DND-41 (cell line): ENCODE measurements around the gene MAML3.

ENCODE experiments used
- EZH2 ChIP-seq: IDR thresholded peaks from 3 replicates; pipeline ENCODE4 v1.6.1; 2012; ENCODE audit warnings: borderline replicate concordance, low read depth, mild to moderate bottlenecking, moderate library complexity, low read length, inconsistent platforms; ENCODE audit not compliant: severe bottlenecking
- TF ChIP-seq, protein P1 (sequence below): IDR thresholded peaks from 2 replicates; pipeline ENCODE4 v1.5.1; 2012; ENCODE audit warnings: borderline replicate concordance, low read length, moderate library complexity, mild to moderate bottlenecking; ENCODE audit not compliant: poor library complexity, severe bottlenecking; ENCODE audit errors: extremely low read depth

DNA sequence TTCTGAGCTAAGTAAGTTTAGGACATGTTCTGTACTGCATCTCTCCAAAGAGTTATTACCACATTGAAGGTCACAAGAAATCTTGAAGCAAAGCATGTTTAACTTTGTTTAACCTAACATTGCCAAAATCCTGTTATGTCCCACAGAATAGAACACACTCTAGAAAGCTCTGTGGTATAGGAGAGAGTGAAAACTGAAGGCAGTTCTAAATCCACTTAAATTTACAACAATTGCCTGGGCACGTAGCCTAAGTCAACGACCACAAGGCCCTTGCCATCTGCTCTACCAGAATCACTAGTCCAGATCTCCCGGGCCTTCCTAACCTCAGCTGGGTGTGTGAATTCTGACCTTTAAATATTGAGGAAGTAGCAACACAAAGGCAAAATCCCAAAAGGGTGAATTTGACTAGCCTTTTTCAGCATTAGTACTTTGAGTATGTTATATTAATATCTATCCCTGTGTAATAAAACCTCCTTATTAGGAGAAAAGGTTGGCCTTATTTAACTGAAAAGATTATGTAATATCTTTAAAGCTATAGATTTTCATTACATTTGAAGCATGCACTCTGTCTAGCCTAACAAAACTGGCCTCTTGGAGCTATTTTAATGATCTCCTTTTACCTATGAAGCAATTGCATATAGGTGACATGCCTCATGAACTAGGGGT lies 4.5 kb upstream of the MAML3 start:
- TF ChIP-seq, protein P1, sequence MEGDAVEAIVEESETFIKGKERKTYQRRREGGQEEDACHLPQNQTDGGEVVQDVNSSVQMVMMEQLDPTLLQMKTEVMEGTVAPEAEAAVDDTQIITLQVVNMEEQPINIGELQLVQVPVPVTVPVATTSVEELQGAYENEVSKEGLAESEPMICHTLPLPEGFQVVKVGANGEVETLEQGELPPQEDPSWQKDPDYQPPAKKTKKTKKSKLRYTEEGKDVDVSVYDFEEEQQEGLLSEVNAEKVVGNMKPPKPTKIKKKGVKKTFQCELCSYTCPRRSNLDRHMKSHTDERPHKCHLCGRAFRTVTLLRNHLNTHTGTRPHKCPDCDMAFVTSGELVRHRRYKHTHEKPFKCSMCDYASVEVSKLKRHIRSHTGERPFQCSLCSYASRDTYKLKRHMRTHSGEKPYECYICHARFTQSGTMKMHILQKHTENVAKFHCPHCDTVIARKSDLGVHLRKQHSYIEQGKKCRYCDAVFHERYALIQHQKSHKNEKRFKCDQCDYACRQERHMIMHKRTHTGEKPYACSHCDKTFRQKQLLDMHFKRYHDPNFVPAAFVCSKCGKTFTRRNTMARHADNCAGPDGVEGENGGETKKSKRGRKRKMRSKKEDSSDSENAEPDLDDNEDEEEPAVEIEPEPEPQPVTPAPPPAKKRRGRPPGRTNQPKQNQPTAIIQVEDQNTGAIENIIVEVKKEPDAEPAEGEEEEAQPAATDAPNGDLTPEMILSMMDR: no peak
- TF ChIP-seq EZH2: no peak
